ENCODE results near the gene TFCP2L1.

GRCh38 chr2:121186261-121186660 is 98.7 kb downstream of the TFCP2L1 start:
- TF ChIP-seq POLR2AphosphoS5 (IDR thresholded peaks at IDR 0.05): no peak
- TF ChIP-seq, protein P1, sequence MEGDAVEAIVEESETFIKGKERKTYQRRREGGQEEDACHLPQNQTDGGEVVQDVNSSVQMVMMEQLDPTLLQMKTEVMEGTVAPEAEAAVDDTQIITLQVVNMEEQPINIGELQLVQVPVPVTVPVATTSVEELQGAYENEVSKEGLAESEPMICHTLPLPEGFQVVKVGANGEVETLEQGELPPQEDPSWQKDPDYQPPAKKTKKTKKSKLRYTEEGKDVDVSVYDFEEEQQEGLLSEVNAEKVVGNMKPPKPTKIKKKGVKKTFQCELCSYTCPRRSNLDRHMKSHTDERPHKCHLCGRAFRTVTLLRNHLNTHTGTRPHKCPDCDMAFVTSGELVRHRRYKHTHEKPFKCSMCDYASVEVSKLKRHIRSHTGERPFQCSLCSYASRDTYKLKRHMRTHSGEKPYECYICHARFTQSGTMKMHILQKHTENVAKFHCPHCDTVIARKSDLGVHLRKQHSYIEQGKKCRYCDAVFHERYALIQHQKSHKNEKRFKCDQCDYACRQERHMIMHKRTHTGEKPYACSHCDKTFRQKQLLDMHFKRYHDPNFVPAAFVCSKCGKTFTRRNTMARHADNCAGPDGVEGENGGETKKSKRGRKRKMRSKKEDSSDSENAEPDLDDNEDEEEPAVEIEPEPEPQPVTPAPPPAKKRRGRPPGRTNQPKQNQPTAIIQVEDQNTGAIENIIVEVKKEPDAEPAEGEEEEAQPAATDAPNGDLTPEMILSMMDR (IDR thresholded peaks at IDR 0.05): no peak
- TF ChIP-seq POLR2A (IDR thresholded peaks at IDR 0.05): no peak
